ENCODE measurements around the gene EPS8L2.

The EPS8L2 gene

GRCh38 chr11:704781-705645 lies 1.0 kb upstream of the EPS8L2 start:
- no peak for DNase-seq

GRCh38 chr11:706439-706956 lies 467 bp downstream of the EPS8L2 start:
- DNase-seq = peak; percentile 43

- no peak for DNase-seq
Observed at GRCh38 chr11:706957-707816, 1.2 kb downstream of the EPS8L2 start.

- no peak for DNase-seq
Observed at GRCh38 chr11:707817-708420, 1.9 kb downstream of the EPS8L2 start.

- no peak for DNase-seq
Observed at GRCh38 chr11:708511-708910, 2.5 kb downstream of the EPS8L2 start.

GRCh38 chr11:709109-709997 lies 3.3 kb downstream of the EPS8L2 start:
- DNase-seq = no peak

- no peak for DNase-seq
Observed at GRCh38 chr11:714436-714835, 8.4 kb downstream of the EPS8L2 start.

- no peak for DNase-seq
Observed at GRCh38 chr11:719214-720016, 13.4 kb downstream of the EPS8L2 start.

- no peak for DNase-seq
Observed at GRCh38 chr11:720017-720641, 14.1 kb downstream of the EPS8L2 start.

- DNase-seq = no peak
Observed at GRCh38 chr11:720642-721246, 14.7 kb downstream of the EPS8L2 start.

GRCh38 chr11:721247-721740 lies 15.3 kb downstream of the EPS8L2 start:
- no peak for DNase-seq

- DNase-seq = peak; percentile 47
Observed at GRCh38 chr11:721741-722345, 15.8 kb downstream of the EPS8L2 start.

GRCh38 chr11:722346-722811 lies 16.3 kb downstream of the EPS8L2 start:
- DNase-seq = no peak

- DNase-seq = peak; percentile 66
Observed at GRCh38 chr11:723120-723883, 17.3 kb downstream of the EPS8L2 start.

GRCh38 chr11:724049-724777 lies 18.2 kb downstream of the EPS8L2 start:
- DNase-seq = no peak

- no peak for DNase-seq
Observed at GRCh38 chr11:724778-725386, 18.9 kb downstream of the EPS8L2 start.

GRCh38 chr11:725624-726202 lies 19.7 kb downstream of the EPS8L2 start:
- DNase-seq = no peak

Data from suppressor macrophage treated with lipopolysaccharide for 4 hours (primary cell).